Measurements from ENCODE around the gene COL27A1. TPM values are rescaled to one million over a fixed set of nuclear protein-coding genes. Genes with fewer than 3 reads are reported as not detected.

The COL27A1 gene
- total RNA-seq, 2 experiments from 2014 or later: 4.0 to 4.1 TPM

GRCh38 chr9:114168281-114169028 is 13.1 kb downstream of the COL27A1 start:
- no peaks in the 10 kb centered on the region for H3K36me3 Mint-ChIP-seq
- H3K27ac Mint-ChIP-seq: no peak overlapping the region
- CTCF ChIA-PET: interaction anchor here (0.6 kb wide), 1 partner anchor 106 kb away, joined by 3 read pairs; no protein-coding TSS in a partner anchor
- H3K9me3 Mint-ChIP-seq: no peaks in the 10 kb centered on the region
- DNase-seq: no peak
- POLR2A ChIA-PET: no interaction called here
- no peak overlapping the region for H3K4me3 Mint-ChIP-seq
- H3K4me1 Mint-ChIP-seq (ENCODE audit: low read depth): no peaks in the 10 kb centered on the region
- intact Hi-C loops (cut with micrococcal nuclease): no loop called here
- H3K27me3 Mint-ChIP-seq: no peaks in the 10 kb centered on the region

DNA sequence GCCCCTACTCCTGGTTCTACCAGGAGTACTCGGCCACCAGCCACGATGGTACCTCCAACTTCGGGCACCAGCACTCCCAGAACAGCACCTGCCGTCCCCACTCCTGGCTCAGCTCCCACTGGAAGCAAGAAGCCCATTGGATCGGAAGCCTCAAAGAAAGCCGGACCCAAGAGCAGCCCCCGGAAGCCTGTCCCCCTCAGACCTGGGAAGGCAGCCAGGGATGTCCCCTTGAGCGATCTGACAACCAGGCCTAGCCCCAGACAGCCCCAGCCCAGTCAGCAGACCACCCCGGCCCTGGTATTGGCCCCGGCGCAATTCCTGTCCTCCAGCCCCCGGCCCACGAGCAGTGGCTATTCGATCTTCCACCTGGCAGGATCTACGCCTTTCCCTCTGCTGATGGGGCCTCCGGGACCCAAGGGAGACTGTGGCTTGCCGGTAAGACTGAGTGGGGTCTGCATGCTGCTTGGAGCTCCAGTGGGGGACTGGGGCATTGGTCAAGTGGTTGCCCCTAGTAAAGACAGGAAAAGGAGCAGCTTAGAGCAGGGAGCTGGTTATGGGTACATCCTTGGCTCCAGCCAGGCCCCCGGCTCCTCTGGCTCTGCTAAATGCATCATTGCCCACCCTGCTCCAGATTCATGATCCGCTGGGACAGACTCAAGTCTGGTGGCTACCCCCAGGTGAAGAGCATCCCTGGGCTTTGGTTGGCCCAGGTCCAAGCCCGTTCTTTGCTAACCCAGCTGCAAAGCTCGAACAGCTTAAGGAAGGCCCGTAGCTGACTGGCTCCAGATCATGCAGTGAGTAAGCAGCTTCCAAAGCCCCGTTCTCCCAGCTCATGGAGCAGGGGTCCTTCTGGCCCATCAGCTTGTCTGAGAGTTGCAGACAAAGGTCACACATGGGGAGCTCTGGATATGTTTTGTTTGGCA is 14.0 kb downstream of the COL27A1 start:
- DNase-seq: no peak
- POLR2A ChIA-PET: no interaction called here
- intact Hi-C loops (cut with micrococcal nuclease): no loop called here
- H3K27ac Mint-ChIP-seq: no peak overlapping the region
- H3K36me3 Mint-ChIP-seq: no peaks in the 10 kb centered on the region
- H3K9me3 Mint-ChIP-seq: no peaks in the 10 kb centered on the region
- CTCF ChIA-PET: interaction anchor here (0.8 kb wide), 1 partner anchor 122 kb away, joined by 4 read pairs; no protein-coding TSS in a partner anchor
- H3K4me1 Mint-ChIP-seq (ENCODE audit: low read depth): no peaks in the 10 kb centered on the region
- H3K4me3 Mint-ChIP-seq: no peak overlapping the region
- no peaks in the 10 kb centered on the region for H3K27me3 Mint-ChIP-seq

GRCh38 chr9:114169952-114170770 is 14.8 kb downstream of the COL27A1 start:
- ChIA-PET POLR2A (no interaction called here), CTCF (interaction anchor here (0.8 kb wide), 1 partner anchor 121 kb away, joined by 4 read pairs; no protein-coding TSS in a partner anchor)
- Mint-ChIP-seq H3K4me3 (no peak overlapping the region), H3K4me1 (ENCODE audit: low read depth) (no peaks in the 10 kb centered on the region), H3K9me3 (no peaks in the 10 kb centered on the region), H3K36me3 (no peaks in the 10 kb centered on the region), H3K27me3 (no peaks in the 10 kb centered on the region), H3K27ac (no peak overlapping the region)
- no peak for DNase-seq
- intact Hi-C loops (cut with micrococcal nuclease): no loop called here

- ChIA-PET CTCF (no interaction called here), POLR2A (no interaction called here)
- no peak for DNase-seq
- Mint-ChIP-seq H3K4me1 (ENCODE audit: low read depth) (no peaks in the 10 kb centered on the region), H3K27me3 (no peaks in the 10 kb centered on the region), H3K4me3 (no peak overlapping the region), H3K36me3 (no peaks in the 10 kb centered on the region), H3K27ac (no peak overlapping the region), H3K9me3 (no peaks in the 10 kb centered on the region)
- intact Hi-C loops (cut with micrococcal nuclease): no loop called here
These were observed 15.6 kb downstream of the COL27A1 start for GRCh38 chr9:114170771-114171461.

GRCh38 chr9:114171500-114171899 is 16.2 kb downstream of the COL27A1 start:
- no peaks in the 10 kb centered on the region for H3K9me3 Mint-ChIP-seq
- H3K36me3 Mint-ChIP-seq: no peaks in the 10 kb centered on the region
- H3K4me1 Mint-ChIP-seq (ENCODE audit: low read depth): no peaks in the 10 kb centered on the region
- POLR2A ChIA-PET: no interaction called here
- no peak overlapping the region for H3K4me3 Mint-ChIP-seq
- no peak overlapping the region for H3K27ac Mint-ChIP-seq
- H3K27me3 Mint-ChIP-seq: no peaks in the 10 kb centered on the region
- CTCF ChIA-PET: interaction anchor here (1.5 kb wide), 1 partner anchor 119 kb away, joined by 5 read pairs; no protein-coding TSS in a partner anchor
- intact Hi-C loops (cut with micrococcal nuclease): no loop called here
- DNase-seq: no peak

- no peak overlapping the region for H3K4me3 Mint-ChIP-seq
- CTCF ChIA-PET: interaction anchor here (1.5 kb wide), 1 partner anchor 118 kb away, joined by 5 read pairs; no protein-coding TSS in a partner anchor
These were observed 17.9 kb downstream of the COL27A1 start for GRCh38 chr9:114172981-114173833.

DNA sequence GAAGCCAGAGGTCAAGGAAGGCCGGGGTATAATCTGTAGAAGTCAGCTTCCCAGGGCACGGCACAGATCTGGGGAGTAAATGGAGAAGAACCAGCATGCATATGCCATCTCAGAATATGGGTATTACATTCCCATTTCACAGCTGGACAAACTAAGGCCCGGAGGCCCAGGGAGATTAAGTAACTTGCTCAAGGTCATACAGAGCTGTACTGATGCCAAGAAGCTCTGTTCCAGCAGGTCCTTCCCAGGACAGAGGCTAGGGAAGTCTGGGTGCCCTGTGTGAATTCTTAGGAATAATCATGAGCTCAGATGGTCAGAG is 19.2 kb downstream of the COL27A1 start:
- intact Hi-C loops (cut with micrococcal nuclease): no loop called here
- Mint-ChIP-seq H3K36me3 (no peaks in the 10 kb centered on the region), H3K27ac (no peak overlapping the region), H3K4me3 (no peak overlapping the region), H3K9me3 (no peaks in the 10 kb centered on the region), H3K4me1 (ENCODE audit: low read depth) (no peaks in the 10 kb centered on the region), H3K27me3 (no peaks in the 10 kb centered on the region)
- CTCF ChIA-PET: no interaction called here
- POLR2A ChIA-PET: no interaction called here
- no peak for DNase-seq

More at GRCh38 chr9:114172981-114173833, 17.9 kb downstream of the COL27A1 start:
- H3K9me3 Mint-ChIP-seq: no peaks in the 10 kb centered on the region
- intact Hi-C loops (cut with micrococcal nuclease): no loop called here
- H3K4me1 Mint-ChIP-seq (ENCODE audit: low read depth): no peaks in the 10 kb centered on the region
- POLR2A ChIA-PET: no interaction called here
- DNase-seq: no peak
- H3K27ac Mint-ChIP-seq: no peak overlapping the region
- no peaks in the 10 kb centered on the region for H3K27me3 Mint-ChIP-seq
- H3K36me3 Mint-ChIP-seq: no peaks in the 10 kb centered on the region

- DNase-seq: no peak
- no peaks in the 10 kb centered on the region for H3K27me3 Mint-ChIP-seq
- POLR2A ChIA-PET: no interaction called here
- no peaks in the 10 kb centered on the region for H3K9me3 Mint-ChIP-seq
- H3K36me3 Mint-ChIP-seq: no peaks in the 10 kb centered on the region
- no peaks in the 10 kb centered on the region for H3K4me1 Mint-ChIP-seq (ENCODE audit: low read depth)
- H3K27ac Mint-ChIP-seq: no peak overlapping the region
- CTCF ChIA-PET: no interaction called here
- intact Hi-C loops (cut with micrococcal nuclease): no loop called here
- H3K4me3 Mint-ChIP-seq: no peak overlapping the region
These were observed 19.8 kb downstream of the COL27A1 start for GRCh38 chr9:114174876-114175771.

DNA sequence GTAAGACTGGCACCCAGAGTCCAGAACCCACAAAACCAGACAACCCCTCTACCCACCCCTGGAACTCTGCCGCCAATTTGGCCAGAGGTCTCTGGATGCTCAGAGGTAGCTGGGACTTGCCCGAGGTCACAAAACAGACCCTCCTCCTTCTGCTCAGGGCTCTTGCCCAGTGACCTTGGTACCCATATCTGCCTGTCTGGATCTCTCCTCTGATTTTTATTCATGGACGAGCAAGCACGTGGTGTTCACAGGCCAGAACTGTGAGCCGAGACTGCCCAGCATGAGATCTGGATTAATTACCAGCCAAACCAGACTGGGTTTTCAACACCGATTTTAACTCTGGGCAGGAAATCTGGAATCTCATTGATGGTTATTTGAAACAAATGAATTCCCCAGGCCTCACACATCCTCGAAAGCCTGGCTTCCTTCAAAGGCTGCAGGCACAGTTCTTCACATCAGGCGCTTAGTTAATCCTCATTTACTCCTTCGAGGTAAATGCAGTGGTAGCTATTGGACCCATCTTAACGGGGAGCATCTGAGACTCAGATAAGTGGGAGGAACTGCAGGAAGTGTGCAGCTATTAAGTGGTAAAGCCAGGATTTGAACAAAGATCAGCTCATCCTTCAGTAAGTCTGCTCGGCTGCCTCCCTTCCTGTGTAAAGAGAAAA is 21.4 kb downstream of the COL27A1 start:
- no peaks in the 10 kb centered on the region for H3K4me1 Mint-ChIP-seq (ENCODE audit: low read depth)
- POLR2A ChIA-PET: no interaction called here
- CTCF ChIA-PET: interaction anchor here (1.0 kb wide), 1 partner anchor 115 kb away, joined by 3 read pairs; no protein-coding TSS in a partner anchor

GRCh38 chr9:114177423-114178064 is 22.2 kb downstream of the COL27A1 start:
- no peaks in the 10 kb centered on the region for H3K9me3 Mint-ChIP-seq
- H3K4me3 Mint-ChIP-seq: no peak overlapping the region
- no peaks in the 10 kb centered on the region for H3K27me3 Mint-ChIP-seq
- ChIA-PET POLR2A (no interaction called here), CTCF (no interaction called here)
- H3K27ac Mint-ChIP-seq: no peak overlapping the region
- H3K36me3 Mint-ChIP-seq: no peaks in the 10 kb centered on the region
- no peaks in the 10 kb centered on the region for H3K4me1 Mint-ChIP-seq (ENCODE audit: low read depth)
- DNase-seq: no peak
- intact Hi-C loops (cut with micrococcal nuclease): no loop called here

More for the DNA sequence above, 21.4 kb downstream of the COL27A1 start:
- Mint-ChIP-seq H3K4me3 (no peak overlapping the region), H3K27me3 (no peaks in the 10 kb centered on the region), H3K27ac (no peak overlapping the region), H3K36me3 (no peaks in the 10 kb centered on the region), H3K9me3 (no peaks in the 10 kb centered on the region)
- intact Hi-C loops (cut with micrococcal nuclease): no loop called here
- no peak for DNase-seq

All from activated CD4-positive, alpha-beta memory T cell treated with anti-CD3 and anti-CD28 coated beads for 36 hours (primary cell).